ENCODE data around the gene MED12.
A peak's percentile ranks its signal among the peaks of the same experiment; 100 is the strongest.

Gene MED12

GRCh38 chrX:71091263-71091662 lies 27.1 kb upstream of the MED12 start:
- DNase-seq (ENCODE audit: extremely low read depth, low read depth) = no peak
- H3K4me3 ChIP-seq (replicated peaks; ENCODE audit: low read depth, low read length) = no peak overlapping the region
- no peak for TF ChIP-seq CTCF (IDR thresholded peaks at IDR 0.05; ENCODE audit: low read depth, low read length, missing control alignments)

DNA sequence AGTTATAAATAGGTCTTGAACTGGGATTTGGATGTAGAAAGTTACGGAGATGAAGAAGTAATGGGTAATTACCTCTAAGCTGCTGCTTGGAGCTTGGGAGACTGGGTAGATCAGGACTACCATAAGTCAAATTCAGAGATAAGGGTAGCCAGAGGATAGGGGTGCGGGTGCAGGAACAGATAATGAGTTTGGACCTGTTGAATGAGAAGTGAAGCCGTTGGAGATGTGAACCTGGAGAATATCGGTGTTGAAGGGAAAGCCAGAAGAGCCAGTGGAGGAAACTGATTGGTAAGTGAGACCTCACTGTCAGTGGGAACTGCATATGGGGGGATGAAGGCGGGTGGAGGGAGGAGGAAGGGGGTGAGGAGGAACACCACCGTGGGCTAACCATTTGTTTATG lies 23.4 kb upstream of the MED12 start:
- no peak for TF ChIP-seq CTCF (IDR thresholded peaks at IDR 0.05; ENCODE audit: low read depth, low read length, missing control alignments)
- DNase-seq (ENCODE audit: extremely low read depth, low read depth) = no peak
- peak overlapping the region; percentile 53 for H3K4me3 ChIP-seq (replicated peaks; ENCODE audit: low read depth, low read length)

GRCh38 chrX:71095555-71095980 lies 22.8 kb upstream of the MED12 start, which contains the start of gene FOXO4:
TSS of gene FOXO4 (plus strand) at chrX:71095851. CDS start at chrX:71096529, 678 bp downstream.
- H3K4me3 ChIP-seq (replicated peaks; ENCODE audit: low read depth, low read length) = peak within 1 kb of the TSS; percentile 53
- no peak for TF ChIP-seq CTCF (IDR thresholded peaks at IDR 0.05; ENCODE audit: low read depth, low read length, missing control alignments)
- DNase-seq (ENCODE audit: extremely low read depth, low read depth) = peak; percentile 32

- H3K4me3 ChIP-seq (replicated peaks; ENCODE audit: low read depth, low read length) = peak overlapping the region; percentile 53
- no peak for TF ChIP-seq CTCF (IDR thresholded peaks at IDR 0.05; ENCODE audit: low read depth, low read length, missing control alignments)
- DNase-seq (ENCODE audit: extremely low read depth, low read depth) = no peak
Observed at GRCh38 chrX:71095981-71096759, 22.2 kb upstream of the MED12 start.

DNA sequence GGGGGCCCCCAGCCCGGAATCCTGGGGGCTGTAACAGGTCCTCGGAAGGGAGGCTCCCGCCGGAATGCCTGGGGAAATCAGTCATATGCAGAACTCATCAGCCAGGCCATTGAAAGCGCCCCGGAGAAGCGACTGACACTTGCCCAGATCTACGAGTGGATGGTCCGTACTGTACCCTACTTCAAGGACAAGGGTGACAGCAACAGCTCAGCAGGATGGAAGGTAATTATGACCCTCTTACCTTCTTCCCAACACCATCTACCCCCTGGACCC lies 21.7 kb upstream of the MED12 start:
- no peak for TF ChIP-seq CTCF (IDR thresholded peaks at IDR 0.05; ENCODE audit: low read depth, low read length, missing control alignments)
- H3K4me3 ChIP-seq (replicated peaks; ENCODE audit: low read depth, low read length) = peak overlapping the region; percentile 53
- no peak for DNase-seq (ENCODE audit: extremely low read depth, low read depth)

DNA sequence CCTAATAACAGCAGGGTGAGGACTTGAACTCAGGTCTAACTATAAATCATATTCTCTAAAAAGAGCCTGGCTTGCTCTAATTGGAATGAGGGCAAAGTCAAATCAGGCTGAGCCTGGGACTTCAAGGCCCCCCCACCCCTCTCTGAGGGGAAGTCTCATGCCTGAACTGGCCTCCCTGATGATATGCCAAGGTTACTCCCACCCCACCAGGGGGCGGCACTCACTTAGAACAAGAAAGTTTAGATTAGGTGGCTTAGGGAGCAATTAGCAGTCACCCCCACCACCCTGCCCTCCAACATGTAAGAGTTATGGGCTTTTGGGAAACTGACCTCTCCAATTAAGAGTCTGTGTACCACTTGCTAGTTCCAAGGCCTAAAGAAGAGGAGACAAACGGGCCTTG lies 20.1 kb upstream of the MED12 start:
- no peak overlapping the region for H3K4me3 ChIP-seq (replicated peaks; ENCODE audit: low read depth, low read length)
- DNase-seq (ENCODE audit: extremely low read depth, low read depth) = no peak
- TF ChIP-seq CTCF (IDR thresholded peaks at IDR 0.05; ENCODE audit: low read depth, low read length, missing control alignments) = peak; percentile 51

Measured in HFF-Myc (cell line).